ENCODE data around the gene QSOX2. TPM values are rescaled to one million over a fixed set of nuclear protein-coding genes. Genes with fewer than 3 reads are reported as not detected.

Gene QSOX2
- total RNA-seq, 1 experiment from 2014 or later: 48.0 TPM

- peak; percentile 81 for DNase-seq
- Histone ChIP-seq H3K36me3 (no peaks in the 10 kb centered on the region), H3K4me3 (peak overlapping the region; percentile 36), H3K27me3 (no peaks in the 10 kb centered on the region), H3K4me1 (peaks cover 30% of the 10 kb centered on the region), H3K9me3 (replicated peaks) (no peaks in the 10 kb centered on the region), H3K27ac (peak overlapping the region; percentile 31)
These were observed 56.0 kb downstream of the QSOX2 start for GRCh38 chr9:136189394-136190236.

DNA sequence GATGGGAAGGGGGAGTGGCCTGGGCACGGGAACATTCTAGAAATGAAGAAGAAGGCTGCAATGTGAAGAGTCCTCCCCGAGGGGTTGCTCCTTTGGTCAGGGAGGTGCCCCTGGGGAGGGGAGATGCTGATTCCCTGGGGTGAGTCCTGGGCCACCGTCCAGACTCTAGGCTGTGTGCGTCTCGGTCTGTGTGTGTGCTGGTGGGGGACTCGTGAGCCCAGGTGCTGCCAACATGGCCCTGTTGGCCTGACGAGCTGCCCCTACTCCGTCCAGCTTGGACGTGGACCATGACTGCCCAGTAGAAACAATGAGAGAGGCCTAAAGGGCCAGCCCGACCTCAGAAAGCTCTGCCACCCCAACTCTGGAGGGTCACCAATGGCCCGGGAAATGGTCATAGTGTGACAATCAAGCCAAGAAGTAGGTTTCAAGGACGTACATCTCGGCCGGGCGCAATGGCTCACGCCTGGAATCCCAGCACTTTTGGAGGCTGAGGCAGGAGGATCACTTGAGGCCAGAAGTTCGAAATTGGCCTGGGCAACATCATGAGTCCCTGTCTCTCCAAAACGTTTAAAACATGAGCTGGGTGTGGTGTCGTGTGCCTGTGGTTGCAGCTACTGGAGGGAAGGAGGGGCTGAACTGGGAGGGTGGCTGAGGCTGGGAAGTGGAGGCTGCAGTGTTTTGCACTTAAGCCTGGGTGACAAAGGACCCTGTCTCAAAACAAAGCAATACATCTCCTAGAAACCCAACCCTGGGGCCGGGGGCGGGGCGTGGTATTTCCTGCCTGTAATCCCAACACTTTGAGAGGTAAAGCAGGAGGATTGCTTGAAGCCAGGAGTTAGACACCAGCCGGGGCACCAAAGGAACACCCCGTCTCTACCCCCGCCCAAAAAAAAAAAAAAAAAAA, 57.7 kb downstream of the QSOX2 start:
- Histone ChIP-seq H3K27ac (no peak overlapping the region), H3K4me3 (no peak overlapping the region), H3K9me3 (replicated peaks) (no peaks in the 10 kb centered on the region), H3K36me3 (no peaks in the 10 kb centered on the region), H3K27me3 (no peaks in the 10 kb centered on the region; the same call in 1 of the 2 replicates), H3K4me1 (peaks cover 30% of the 10 kb centered on the region)
- peak in 1 of 2 experiments; percentile 42 for DNase-seq

DNA sequence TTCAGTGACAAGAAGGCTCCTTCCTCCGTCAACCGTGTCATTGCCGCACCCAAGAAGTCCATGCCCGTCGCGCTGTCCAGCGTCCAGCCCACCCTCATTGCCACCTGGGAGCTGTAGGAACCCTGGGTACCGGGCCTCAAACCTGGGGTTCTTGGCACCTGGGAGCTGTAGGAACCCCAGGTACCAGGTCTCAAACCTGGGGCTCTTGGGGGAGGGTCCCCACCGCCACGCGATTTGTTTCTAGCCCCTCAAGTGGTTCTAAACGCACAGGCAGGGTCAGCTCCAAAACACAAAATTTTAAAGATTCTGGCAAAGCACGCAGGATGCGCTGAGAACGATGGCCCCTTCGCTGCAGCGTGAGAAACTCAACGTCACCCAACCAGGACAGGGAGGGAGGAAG, 58.4 kb downstream of the QSOX2 start:
- Histone ChIP-seq H3K36me3 (no peaks in the 10 kb centered on the region), H3K4me3 (no peak overlapping the region), H3K9me3 (replicated peaks) (no peaks in the 10 kb centered on the region), H3K4me1 (peaks cover 29% of the 10 kb centered on the region), H3K27ac (no peak overlapping the region), H3K27me3 (peaks cover 1% of the 10 kb centered on the region; the same call in 1 of the 2 replicates)
- no peak for DNase-seq

- Histone ChIP-seq H3K9me3 (replicated peaks) (no peaks in the 10 kb centered on the region), H3K4me3 (no peak overlapping the region), H3K27me3 (peaks cover 4% of the 10 kb centered on the region; the same call in 1 of the 2 replicates), H3K4me1 (peaks cover 23% of the 10 kb centered on the region), H3K27ac (no peak overlapping the region), H3K36me3 (no peaks in the 10 kb centered on the region)
- DNase-seq: no peak
These were observed 59.2 kb downstream of the QSOX2 start for GRCh38 chr9:136186386-136186785.

DNA sequence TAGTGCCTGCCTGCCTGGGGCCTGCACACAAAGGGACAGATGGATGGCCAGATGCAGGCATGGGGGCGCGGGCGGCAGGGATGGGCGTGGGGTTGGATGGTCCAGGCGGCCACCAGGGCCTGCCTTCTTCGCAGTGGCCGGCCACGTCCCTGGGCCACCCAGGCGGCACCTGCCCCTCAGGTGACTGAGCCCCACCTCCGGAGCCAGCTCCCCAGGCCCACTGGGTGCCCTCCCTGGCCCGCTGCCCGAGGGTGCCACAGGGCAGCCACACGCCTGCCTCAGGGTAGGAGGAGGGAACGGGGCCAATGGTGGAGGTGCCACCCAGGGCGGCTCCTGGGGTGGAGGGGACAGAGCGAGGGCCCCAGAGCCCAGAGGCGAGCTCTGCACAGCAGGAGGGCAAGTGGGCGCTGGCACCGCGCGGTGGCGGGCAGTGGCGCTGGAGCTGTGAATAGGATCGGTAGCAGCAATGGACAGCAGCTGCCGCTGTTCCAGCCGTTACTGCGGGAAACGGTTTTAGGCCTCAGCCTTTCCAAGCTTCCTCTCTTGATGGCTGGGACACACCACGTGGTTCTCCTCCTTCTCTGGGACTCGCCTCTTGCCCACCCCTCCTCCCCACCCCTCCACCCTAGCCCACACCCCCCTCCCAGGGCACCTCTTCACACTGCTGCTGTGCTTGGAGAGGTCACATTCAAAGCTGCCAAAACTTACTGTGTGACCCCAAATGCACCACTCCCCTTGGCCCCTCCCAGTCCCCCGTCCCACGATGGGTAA, 59.8 kb downstream of the QSOX2 start:
- peak; percentile 33 to 42 for DNase-seq
- Histone ChIP-seq H3K27ac (no peak overlapping the region), H3K9me3 (replicated peaks) (no peaks in the 10 kb centered on the region), H3K36me3 (no peaks in the 10 kb centered on the region), H3K27me3 (peaks cover 4% of the 10 kb centered on the region; the same call in 1 of the 2 replicates), H3K4me3 (no peak overlapping the region), H3K4me1 (peaks cover 19% of the 10 kb centered on the region)

GRCh38 chr9:136185066-136185465, 60.5 kb downstream of the QSOX2 start:
- H3K27me3 ChIP-seq: peaks cover 4% of the 10 kb centered on the region; the same call in 1 of the 2 replicates

DNA sequence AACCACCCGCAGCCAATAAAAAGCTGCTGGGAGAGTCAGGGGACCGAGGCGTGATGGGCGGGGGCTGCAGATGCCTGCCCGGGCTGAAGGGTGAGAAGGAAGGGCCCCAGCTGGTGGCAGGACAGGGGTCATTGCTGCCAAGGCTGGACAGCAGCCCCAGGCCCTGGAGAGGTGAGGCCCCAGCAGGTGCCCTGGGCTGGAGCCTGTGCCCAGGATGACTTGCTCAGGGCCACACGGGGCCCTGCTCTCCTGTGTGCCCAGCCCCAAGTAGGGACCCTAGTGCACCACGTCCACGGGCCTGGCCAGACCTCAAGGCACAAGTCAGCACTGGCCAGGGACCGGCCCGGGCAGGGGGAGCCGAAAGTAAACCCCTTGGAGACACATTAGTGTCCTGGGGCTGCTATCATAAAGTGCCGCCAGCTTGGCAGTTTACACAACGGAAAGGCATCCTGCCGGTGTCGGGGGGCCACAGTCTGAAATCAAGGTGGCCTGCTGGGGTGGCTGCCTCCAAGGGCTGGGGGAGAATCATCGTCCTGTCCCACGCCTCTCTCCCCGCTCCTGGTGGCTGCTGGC, 62.7 kb downstream of the QSOX2 start:
- Histone ChIP-seq H3K27ac (no peak overlapping the region), H3K4me3 (no peak overlapping the region), H3K36me3 (no peaks in the 10 kb centered on the region), H3K27me3 (peaks cover 18% of the 10 kb centered on the region; the same call in 1 of the 2 replicates), H3K9me3 (replicated peaks) (no peaks in the 10 kb centered on the region), H3K4me1 (no peaks in the 10 kb centered on the region)
- DNase-seq: no peak

More at GRCh38 chr9:136185066-136185465, 60.5 kb downstream of the QSOX2 start:
- no peak overlapping the region for H3K27ac ChIP-seq
- H3K9me3 ChIP-seq (replicated peaks): no peaks in the 10 kb centered on the region
- H3K4me1 ChIP-seq: peaks cover 12% of the 10 kb centered on the region; the same call in 1 of the 2 replicates
- DNase-seq: no peak
- H3K36me3 ChIP-seq: no peaks in the 10 kb centered on the region
- no peak overlapping the region for H3K4me3 ChIP-seq

- no peaks in the 10 kb centered on the region for H3K9me3 ChIP-seq (replicated peaks)
- no peak overlapping the region for H3K27ac ChIP-seq
- DNase-seq: no peak
- no peaks in the 10 kb centered on the region for H3K36me3 ChIP-seq
- no peaks in the 10 kb centered on the region for H3K4me1 ChIP-seq
- H3K4me3 ChIP-seq: no peak overlapping the region
- peaks cover 18% of the 10 kb centered on the region; the same call in 1 of the 2 replicates for H3K27me3 ChIP-seq
These were observed 63.2 kb downstream of the QSOX2 start for GRCh38 chr9:136182420-136182787.

- Histone ChIP-seq H3K4me1 (no peaks in the 10 kb centered on the region), H3K27me3 (peaks cover 18% of the 10 kb centered on the region; the same call in 1 of the 2 replicates), H3K4me3 (no peak overlapping the region), H3K9me3 (replicated peaks) (no peaks in the 10 kb centered on the region), H3K27ac (no peak overlapping the region), H3K36me3 (no peaks in the 10 kb centered on the region)
- no peak for DNase-seq
These were observed 63.7 kb downstream of the QSOX2 start for GRCh38 chr9:136181784-136182419.

DNA sequence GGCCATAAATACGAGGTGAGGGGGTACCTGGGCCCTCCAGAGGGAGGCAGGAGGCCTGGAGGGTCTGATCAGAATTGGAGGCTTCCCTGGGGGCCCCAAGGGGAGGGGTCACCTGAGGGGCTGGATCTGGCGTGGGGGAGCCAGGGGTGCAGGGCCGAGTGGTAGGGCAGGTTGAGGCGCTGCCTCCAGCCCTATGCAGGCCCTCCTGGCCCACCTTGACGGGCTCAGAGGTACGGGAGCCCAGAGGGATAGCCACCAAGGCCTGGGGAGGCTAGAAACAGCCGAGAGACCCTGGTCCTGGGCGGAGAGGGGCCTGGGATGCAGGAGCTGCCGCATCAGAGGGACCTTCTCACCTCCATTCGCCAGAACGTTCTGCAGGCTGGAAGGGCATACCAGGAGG, 65.0 kb downstream of the QSOX2 start:
- Histone ChIP-seq H3K36me3 (no peaks in the 10 kb centered on the region), H3K27me3 (peaks cover 18% of the 10 kb centered on the region; the same call in 1 of the 2 replicates), H3K4me3 (no peak overlapping the region), H3K27ac (no peak overlapping the region), H3K9me3 (replicated peaks) (no peaks in the 10 kb centered on the region), H3K4me1 (no peaks in the 10 kb centered on the region)
- no peak for DNase-seq

- Histone ChIP-seq H3K4me3 (no peak overlapping the region), H3K9me3 (replicated peaks) (no peaks in the 10 kb centered on the region), H3K27me3 (peaks cover 18% of the 10 kb centered on the region; the same call in 1 of the 2 replicates), H3K27ac (no peak overlapping the region), H3K4me1 (no peaks in the 10 kb centered on the region), H3K36me3 (no peaks in the 10 kb centered on the region)
- DNase-seq: no peak
These were observed 65.9 kb downstream of the QSOX2 start for GRCh38 chr9:136179761-136180160.

DNA sequence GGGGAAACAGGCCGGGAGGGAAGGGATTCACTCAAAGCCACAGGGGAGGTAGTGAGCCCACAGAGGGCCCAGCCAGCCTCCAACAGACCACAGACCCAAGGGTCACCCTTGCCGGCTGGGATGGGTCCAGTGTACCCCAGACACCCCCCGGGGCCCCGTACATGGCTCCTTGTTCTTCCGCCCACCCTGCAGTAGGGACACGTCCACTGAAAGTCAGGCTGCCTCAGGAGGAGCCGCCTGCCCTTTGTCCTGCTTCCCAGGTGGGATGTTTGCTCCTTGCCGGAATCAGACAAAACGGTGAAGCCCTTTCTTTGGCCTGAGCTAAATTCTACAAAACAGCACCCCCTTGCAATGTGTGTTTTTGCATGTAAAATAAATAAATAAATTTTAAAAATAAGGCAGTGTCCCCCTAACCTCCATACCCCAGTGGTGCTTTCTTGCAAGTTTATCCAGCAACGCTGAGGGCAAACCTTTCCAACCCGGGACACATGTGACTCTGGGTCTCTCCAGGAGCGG, 66.5 kb downstream of the QSOX2 start:
- H3K27ac ChIP-seq: no peak overlapping the region
- peaks cover 18% of the 10 kb centered on the region; the same call in 1 of the 2 replicates for H3K27me3 ChIP-seq
- no peak overlapping the region for H3K4me3 ChIP-seq
- H3K36me3 ChIP-seq: no peaks in the 10 kb centered on the region
- H3K4me1 ChIP-seq: no peaks in the 10 kb centered on the region
- no peaks in the 10 kb centered on the region for H3K9me3 ChIP-seq (replicated peaks)
- DNase-seq: no peak

GRCh38 chr9:136178773-136179075, 66.9 kb downstream of the QSOX2 start:
- Histone ChIP-seq H3K4me3 (no peak overlapping the region), H3K27me3 (peaks cover 18% of the 10 kb centered on the region; the same call in 1 of the 2 replicates), H3K36me3 (no peaks in the 10 kb centered on the region), H3K4me1 (no peaks in the 10 kb centered on the region), H3K27ac (no peak overlapping the region), H3K9me3 (replicated peaks) (no peaks in the 10 kb centered on the region)
- DNase-seq: no peak
